GM18909 (cell line): ENCODE data around the gene KIAA1755.

ENCODE experiments used
- ATAC-seq: cut with Tn5 transposase; IDR thresholded peaks from one replicate; pipeline ENCODE4 v1.9.1; 2021; ENCODE audit warnings: mild to moderate bottlenecking; ENCODE audit not compliant: unreplicated experiment, poor library complexity

KIAA1755 gene

DNA sequence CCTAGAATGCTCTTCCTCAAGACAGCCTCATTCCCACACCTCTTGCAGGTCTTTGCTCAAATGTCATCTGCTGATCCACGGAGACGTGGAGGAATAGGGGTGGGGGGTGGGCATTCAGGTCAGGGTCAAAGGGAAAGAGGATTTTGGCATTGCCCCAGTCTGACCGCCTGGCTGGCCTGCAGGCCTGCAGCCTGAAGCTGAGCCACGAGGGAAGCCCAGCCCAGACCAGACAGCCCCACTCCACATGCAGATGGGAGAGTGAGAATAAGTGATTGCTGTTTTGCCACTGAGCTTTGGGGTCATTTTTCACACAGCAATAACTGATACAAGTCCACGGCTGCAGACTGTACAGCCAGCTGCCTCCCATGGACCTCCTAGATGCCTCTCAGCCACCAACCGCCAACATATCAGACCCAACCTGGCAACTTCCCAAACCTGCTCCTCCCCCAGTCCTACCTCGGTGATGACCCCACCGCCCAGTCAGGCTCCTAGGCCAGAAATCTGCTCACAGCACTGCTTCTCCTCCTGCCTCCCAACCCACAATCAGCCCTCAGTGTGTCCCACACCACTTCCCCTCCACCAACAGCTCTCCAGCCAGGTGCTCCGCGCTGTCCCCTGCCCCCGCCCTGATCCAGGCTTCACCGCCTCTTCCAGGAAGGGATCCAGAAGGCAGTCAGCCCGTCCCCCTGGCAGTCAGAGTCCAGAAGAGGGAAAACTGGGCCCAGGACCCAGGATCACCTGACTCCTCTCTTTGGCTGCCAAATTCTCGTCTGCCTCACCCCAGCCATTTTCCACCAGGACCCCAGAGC is 14.0 kb downstream of the KIAA1755 start:
- no peak for ATAC-seq

DNA sequence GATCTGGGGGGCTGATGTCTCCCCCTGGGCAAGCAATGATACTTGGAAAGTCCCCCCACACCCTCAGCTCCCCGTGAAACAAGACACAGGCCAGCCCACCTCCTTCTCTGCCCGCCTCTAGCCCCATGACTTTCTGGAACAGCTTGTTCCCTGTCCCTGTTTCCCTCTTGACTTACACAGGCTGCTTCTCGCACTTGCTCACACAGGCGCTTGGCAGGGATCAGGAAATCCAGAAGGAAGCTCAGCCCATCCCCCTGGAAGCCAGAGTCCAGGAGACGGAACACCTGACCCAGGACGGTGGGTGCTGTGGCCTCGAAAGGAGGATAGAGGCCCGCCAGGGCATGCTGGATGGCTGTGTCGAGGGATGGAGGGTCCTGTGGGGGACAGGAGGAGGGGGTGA is 14.8 kb downstream of the KIAA1755 start:
- ATAC-seq = no peak

DNA sequence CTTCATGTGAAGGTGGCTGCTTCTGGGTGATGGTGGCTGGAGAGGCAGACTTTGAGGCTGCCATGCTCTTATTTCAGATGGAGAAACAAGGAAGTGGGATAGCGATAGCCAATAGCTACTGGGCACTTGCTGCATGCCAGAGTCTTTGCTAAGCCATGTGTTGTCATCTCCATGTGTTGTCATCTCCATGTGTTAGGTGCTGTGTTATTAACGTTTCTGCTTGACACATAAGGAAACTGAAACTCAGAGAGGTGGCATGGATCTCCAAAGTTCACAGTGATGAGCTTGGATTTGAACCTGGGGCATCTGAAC is 16.9 kb downstream of the KIAA1755 start:
- no peak for ATAC-seq

DNA sequence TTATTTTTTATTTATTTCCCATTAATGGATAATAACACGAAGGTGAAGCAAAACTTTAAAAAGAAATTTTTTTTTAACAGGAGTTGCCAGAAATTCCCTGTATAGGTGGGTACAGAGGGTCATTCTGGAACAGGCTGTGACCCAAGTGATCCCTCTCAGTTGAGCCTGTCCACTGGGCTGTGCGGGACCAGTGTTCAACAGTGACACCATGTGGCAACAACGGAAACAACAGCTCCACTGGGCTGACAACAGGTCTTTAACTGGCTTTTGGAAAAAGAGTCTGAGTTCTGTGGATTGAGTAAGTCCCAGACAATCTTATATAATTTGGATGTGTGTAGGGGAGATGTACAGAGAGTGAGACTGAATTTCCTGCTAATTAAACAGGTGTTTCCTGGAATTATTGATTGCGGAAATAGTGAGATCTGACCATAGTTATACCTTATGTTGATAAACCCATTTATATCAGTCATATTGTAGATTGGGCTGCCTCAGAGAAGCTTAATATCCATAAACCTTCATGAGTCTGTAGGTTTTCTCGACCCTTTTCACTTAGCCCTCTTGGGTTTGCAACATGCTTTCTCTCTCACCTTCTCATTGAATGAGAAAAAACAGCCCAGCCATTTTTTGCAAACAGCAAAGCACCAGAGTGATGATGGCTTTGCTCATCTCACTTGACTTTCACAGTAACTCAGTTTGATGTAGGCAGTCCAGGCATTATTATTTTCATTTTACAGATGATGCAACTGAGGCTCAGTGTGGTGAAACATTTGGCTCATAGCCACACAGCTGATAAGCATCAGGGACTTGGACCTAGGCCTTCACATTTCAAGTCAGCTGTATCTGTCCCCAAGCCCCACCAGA is 17.5 kb downstream of the KIAA1755 start:
- no peak for ATAC-seq

DNA sequence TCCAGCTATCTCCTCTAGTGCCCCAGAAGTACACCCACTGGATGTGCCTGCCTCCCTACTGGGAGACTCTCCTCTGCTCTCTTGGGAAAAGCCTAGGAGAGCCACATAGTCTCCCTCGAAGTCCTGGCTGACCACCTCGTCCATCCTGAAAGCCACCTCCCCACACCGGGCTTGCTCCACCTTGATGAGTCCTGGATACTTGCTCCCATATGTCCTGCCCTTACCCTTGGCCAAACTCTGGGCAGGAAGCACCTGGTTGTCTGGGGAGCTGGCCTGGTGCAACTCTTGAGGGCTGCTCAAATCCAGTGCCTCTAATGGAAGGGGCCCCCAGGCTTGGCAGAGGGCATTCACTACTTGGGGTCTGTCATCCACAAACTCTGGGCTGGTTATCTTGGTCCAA is 19.3 kb downstream of the KIAA1755 start:
- ATAC-seq = no peak

DNA sequence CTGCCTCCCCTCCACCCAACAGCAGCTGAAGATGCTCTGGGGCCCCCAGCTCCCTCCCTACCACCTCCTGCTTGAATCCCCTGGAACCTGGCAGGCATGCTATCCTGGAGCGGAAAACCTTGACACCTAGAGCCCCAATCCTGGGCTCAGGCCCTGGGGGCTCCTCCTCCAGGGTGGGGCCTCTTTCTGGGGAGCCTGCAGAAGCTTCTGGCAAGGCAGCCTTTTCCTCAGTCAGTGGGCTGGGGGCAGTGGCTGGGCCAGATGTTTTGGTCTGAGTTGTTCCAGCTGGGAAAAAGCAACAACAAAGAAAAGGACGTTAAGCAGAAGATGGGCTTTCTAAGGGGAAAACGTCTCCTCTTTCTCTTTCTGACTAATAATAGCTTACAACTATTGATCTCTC is 21.1 kb downstream of the KIAA1755 start:
- no peak for ATAC-seq

DNA sequence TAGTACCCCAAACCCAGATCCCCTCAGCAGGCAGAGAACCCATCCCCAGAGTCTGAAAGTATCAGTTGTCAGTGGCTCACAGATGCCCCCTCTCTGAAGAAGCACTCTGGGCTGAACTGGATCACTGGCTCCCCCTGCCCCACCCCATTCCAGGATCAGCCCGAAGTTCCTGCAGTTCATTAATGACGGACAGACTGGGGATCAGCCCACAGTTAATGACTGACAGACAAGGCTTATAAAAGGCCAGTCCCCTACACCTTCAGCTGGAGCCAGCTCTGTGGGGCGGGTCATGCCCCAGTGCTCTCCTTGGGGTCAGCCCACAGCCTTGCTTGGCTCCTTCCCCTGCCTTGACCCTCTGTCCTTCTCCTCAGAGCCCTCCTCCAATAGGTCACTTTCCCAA is 21.7 kb downstream of the KIAA1755 start:
- ATAC-seq = no peak

DNA sequence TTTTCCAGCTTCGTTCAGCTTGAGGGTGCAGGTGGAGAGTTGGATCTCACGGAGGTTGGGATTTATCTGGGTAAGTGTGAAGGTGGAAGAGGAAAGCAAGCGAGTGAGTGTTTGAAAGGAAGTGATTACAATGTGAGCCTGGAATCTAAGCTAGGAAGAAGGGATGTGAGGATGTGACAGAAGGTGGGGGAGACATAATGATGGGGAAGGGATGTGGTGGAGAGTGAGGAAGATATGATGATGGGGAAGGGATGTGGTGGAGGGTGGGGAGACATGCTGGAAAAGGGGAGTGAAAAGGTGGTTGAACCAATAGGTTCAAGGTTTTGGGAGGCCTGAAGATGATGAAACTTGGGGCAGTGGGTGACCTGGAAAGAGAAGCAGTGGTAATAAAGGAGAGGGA is 23.2 kb downstream of the KIAA1755 start:
- no peak for ATAC-seq

DNA sequence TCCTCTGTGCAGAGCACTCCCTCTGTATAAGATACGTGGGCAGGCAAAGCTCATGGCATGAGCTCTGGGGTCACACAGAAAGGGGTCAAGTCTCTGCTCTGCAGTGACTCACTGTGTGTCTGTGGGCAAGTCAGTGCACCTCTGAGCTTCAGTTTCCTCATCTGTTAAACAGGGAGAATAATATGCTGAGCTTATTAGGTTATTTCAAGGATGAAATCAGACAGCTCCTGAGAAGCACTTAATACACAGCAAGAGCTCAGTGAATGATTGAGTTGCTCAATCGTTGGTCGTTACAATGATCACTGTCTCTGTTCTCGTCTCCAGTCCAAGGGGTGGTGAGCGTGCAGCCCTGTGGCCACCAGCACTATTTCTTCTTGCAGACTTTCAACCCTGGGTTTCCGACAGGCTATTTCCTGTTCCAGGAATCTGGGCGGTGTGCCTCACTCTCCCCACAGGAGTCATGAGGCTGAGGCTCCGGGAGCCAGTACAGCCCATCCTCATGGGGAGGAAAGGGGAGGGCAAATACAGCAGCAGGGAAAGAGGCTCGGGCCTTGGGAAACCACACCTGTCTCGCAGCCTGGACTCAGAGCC is 28.9 kb downstream of the KIAA1755 start:
- no peak for ATAC-seq

DNA sequence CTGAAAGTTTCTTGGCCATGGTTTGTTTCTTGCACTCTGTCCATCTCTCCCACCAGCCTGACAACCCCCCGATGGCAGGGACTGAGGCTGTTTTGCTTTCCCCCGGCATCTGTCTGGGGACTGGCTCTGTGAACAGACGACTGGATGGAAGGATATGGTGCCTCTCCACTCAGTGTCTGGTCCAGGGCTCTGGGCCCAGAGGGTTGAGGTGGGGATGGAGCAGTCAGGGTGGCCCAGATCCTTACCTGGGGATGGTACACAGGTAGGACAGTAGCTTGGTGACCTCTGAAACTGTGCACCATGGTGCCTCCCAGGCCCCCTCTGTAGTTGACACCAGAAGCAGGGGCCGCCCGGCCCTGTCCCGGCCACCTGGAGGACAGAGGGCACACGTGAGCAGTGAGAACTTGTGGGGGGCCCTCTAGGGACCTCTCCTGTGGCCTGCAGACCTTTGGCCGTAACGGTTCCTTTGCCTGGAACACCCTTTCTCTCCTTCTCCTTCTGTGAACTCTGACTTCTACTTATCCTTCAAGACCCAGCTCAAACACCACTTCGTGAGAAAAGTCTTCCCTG is 29.5 kb downstream of the KIAA1755 start:
- no peak for ATAC-seq

DNA sequence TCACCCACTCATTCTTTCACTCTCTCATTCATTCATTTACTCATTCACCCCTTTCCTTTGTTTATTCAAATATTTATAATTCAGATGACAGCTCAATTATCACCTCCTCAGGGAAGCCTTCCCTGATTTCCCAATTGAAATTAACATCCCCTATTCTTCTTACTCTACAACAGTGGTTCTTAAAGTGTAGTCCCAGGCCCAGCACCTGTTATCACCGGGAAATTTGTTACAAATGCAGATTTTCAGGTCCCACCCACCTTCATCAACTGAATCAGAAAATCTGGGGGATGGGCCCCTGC is 30.3 kb downstream of the KIAA1755 start:
- no peak for ATAC-seq

DNA sequence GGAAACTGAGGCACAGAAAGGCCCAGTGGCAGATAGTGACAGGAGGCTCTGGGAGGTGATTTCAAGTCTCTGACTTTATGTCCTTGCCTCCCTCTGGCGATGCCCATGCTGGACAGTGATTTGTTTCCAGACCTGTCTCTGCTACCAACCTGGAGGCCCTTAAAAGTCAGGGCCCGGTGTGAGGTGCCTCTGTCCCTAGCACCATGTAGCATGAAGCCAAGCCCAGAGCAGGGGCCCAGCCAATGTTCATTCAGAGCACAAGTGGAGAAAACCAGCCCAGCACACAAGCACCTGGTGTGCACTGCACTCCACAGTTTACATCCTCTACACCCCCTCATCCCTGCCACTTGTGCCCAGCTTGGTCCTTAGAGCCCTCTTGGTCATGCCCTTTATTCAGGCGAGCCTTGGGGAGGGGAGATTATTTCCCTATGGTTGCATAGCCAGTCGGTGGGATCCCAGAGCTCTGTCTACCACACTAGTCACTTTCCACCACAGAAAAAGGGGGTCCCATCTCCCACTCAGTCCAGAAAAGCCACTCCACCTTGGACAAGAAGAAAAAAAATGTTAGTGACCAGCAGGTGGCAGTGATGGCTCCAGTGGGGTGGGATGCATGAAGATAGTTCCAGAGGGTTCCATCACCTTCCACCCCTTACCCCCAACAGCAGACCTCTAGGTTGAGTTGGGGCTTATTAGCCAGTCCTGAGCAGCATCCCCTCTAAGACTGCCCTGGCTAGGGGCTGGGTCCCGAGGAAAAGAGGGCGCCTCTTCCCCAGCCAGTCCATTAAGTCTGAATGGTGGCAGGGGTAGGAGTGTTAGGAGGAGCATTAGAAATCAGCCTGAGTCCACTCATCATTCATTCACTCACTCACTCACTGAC is 30.9 kb downstream of the KIAA1755 start:
- no peak for ATAC-seq

DNA sequence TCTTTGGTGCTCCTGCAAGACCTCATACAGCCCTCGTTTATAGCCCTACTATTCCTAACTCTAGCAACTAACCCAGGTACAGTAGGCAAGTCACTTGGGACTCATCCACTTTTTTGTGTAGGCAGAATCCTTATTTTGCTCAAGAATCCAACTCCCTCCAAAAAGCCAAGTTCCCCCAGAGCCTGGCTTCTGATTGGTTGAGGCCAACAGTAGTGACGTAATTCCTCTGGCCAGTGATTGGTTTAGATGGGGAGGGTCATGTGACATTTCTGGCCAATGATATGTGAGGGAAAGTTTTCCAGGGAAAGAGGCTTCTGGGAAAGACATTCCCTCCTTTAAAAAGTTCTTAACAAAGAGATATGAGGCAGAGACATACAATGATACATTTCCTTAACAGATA is 32.1 kb downstream of the KIAA1755 start:
- no peak for ATAC-seq

DNA sequence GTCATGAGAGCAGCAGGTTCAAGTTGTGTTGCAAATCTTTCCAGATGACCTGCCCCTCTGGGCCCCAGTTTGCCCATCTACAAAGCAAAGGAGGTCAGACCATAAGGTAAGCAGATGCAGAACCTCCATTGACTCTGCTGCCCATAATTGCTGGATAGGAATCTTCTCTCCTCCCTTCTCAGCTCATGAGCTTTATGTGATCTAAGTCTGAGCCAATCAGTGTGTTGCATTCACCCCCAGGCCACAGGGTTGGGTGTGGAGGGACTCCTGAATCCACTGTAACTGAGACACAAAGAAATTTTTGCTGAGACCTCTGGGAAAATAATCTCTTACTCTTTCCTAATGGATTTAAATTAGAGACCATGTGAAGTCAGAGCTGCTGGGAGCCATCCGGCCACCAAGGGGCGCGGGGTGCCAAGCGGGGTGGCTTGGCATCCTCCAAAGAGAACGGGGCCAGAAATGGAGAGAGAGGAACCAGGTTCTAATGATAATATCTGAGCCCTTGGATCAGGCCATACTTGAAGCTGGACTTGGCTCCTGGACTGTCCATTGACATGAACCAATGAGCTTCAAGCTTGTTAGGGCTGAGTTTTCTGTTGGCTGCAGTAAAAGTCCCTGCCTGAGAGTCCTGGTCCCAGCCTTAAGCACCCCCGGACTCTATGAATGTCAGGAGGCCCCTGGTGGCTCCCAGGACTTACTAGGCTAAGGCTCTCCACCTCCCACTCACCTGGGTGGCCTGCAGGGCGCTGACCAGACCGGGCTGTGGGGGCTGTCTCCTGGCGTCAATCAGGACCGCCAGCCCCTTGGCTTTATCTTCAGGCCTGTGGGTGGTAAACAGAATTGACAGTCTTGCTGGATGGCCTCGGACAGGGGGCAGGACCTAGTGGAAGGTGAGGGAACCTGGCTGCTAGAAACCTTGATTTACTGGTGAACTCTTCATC is 32.8 kb downstream of the KIAA1755 start:
- no peak for ATAC-seq

DNA sequence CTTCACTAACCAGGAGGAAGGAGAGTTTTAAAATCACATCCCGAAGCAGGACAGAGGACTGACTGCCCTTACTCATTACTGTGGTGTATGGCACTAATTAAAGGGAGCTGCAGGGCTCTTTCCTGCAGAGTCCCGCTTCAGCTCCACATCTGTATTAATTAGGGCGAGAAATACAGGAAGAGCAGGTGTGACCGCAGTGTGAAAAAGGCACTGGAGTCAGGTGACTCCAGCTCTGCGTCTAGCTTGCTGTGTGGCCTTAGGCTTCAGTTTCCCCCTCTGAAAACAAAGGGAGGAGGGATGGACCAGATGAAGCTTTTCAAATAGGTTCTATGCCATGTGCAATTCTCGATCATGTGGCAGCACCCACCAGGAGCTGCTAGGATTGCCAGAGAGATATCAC is 34.0 kb downstream of the KIAA1755 start:
- ATAC-seq = no peak

DNA sequence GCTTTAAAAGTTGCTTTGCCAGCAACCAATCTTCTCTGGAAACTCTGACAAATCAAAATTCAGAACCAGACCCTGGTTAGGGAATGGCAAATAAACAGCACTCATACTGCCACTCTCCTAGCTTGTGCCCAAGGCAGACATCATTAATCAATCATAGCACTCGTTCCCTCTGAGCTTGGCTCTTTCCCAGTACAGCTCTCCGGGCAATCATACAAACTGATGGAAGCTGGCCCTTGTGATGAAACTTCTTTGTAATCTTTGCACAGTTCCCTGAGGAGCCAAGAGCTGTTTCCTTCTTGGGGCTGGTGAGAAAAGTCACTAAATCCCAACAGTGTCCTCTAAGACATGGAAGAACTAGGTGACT is 34.7 kb downstream of the KIAA1755 start:
- ATAC-seq = no peak

DNA sequence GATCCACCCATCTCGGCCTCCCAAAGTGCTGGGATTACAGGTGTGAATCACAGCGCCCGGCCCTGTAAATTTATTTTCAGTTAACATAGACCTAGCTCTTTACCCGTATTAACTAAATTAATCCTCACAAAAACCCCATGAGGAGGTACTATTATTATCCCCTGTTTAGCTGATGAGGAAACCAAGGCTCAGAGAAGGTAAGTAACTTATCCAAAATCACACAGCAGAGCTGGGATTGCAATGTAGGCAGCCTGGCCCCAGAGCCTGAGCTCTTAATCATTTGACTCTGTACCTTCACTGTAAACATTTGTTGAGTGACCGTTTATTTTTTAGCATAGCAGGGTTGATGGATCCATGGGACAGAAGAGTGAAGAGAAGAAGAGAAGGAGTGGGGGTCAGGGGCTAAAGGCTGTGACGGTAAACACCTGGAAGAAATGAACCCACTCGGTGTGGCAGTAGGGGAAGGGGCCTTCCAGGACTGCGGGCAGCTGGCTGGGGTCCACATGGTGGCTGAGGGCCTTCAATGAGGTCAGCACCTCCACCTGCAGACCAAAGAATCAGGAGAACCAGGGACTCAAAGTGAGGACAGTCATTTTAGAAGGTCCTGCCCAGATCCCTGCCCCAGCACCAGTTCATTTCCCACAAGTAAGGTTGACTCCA is 35.2 kb downstream of the KIAA1755 start:
- ATAC-seq = no peak

DNA sequence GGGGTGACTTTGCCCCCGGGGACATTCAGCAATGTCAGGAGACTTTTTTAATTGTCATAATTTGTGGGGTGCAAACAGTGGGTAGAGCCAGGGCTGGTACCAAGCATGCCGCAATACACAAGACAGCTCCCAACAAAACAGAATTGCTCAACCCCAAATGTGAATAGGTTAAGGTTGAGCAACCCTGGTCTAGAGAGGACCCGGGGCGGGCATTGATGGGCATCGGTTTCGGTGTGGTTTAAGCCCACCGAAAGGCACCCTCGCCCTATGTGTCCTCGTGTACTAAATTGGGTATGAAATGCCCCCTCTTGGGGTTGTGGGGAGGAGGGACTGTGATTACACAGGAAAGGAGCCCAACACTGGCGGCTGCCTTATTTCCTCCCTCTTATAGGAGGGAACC is 36.0 kb downstream of the KIAA1755 start:
- ATAC-seq = no peak

DNA sequence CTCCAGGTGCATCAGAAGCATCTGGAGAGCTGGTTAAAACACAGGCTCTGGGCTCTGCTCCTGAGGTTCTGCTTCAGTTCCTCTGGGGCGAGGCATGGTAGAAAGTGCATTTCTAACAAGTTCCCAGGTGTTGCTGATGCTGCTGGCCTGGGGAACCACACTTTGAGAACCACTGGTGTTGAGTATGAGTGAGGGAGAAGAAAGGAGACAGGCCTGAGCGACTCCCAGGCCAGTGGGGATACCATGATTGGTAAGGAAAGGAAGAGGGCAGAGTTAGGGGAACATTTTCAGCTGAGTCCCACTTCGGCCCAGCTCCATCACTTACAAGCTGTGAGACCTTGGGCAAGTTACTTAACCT is 36.8 kb downstream of the KIAA1755 start:
- no peak for ATAC-seq
